Cortex of kidney (tissue), 1 donor: ENCODE results near the gene TBC1D30.
"Not testable (repeated sequence)": the region's sequence is repeated elsewhere in the genome, so short reads cannot be mapped to it uniquely, and the experiment has no call there.

Source experiments
- DNase-seq: peaks from one replicate; lab custom pipeline; 2025; lab: John Stamatoyannopoulos, UW

The TBC1D30 gene

GRCh38 chr12:64824500-64825142 lies at the start of gene TBC1D30:
Gene TBC1D30 (plus strand): TSS chr12:64824647. CDS start chr12:64824880, 233 bp downstream.
- DNase-seq: no peak

GRCh38 chr12:64775147-64775736 lies 49.2 kb upstream of the TBC1D30 start:
- not testable (repeated sequence) for DNase-seq

GRCh38 chr12:64779354-64779974 lies 45.0 kb upstream of the TBC1D30 start:
- no peak for DNase-seq

- no peak for DNase-seq
These were observed 44.3 kb upstream of the TBC1D30 start for GRCh38 chr12:64780132-64780530.

GRCh38 chr12:64780531-64781279 lies 43.7 kb upstream of the TBC1D30 start:
- no peak for DNase-seq

GRCh38 chr12:64781280-64782190 lies 42.9 kb upstream of the TBC1D30 start:
- DNase-seq: no peak

GRCh38 chr12:64782191-64782876 lies 42.1 kb upstream of the TBC1D30 start:
- DNase-seq: no peak

- no peak for DNase-seq
These were observed 38.6 kb upstream of the TBC1D30 start for GRCh38 chr12:64785838-64786237.

GRCh38 chr12:64790166-64790565 lies 34.3 kb upstream of the TBC1D30 start:
- no peak for DNase-seq

GRCh38 chr12:64791036-64791435 lies 33.4 kb upstream of the TBC1D30 start:
- no peak for DNase-seq

- DNase-seq: no peak
These were observed 32.3 kb upstream of the TBC1D30 start for GRCh38 chr12:64792128-64792527.

- DNase-seq: no peak
These were observed 30.8 kb upstream of the TBC1D30 start for GRCh38 chr12:64793610-64794009.

GRCh38 chr12:64794305-64794704 lies 30.1 kb upstream of the TBC1D30 start:
- DNase-seq: no peak

- DNase-seq: no peak
These were observed 28.1 kb upstream of the TBC1D30 start for GRCh38 chr12:64796205-64796845.

GRCh38 chr12:64797156-64797555 lies 27.3 kb upstream of the TBC1D30 start:
- DNase-seq: no peak

- DNase-seq: no peak
These were observed 26.3 kb upstream of the TBC1D30 start for GRCh38 chr12:64798165-64798564.

- DNase-seq: no peak
These were observed 23.8 kb upstream of the TBC1D30 start for GRCh38 chr12:64800640-64801039.

- no peak for DNase-seq
These were observed 23.1 kb upstream of the TBC1D30 start for GRCh38 chr12:64801381-64801780.

- DNase-seq: not testable (repeated sequence)
These were observed 22.2 kb upstream of the TBC1D30 start for GRCh38 chr12:64802180-64802775.

GRCh38 chr12:64806173-64806572 lies 18.3 kb upstream of the TBC1D30 start:
- DNase-seq: no peak
